ENCODE data around the gene DGKB.

The DGKB gene

GRCh38 chr7:14818871-14819270 is 83.7 kb downstream of the DGKB start:
- DNase-seq, result no peak

GRCh38 chr7:14817829-14818614 is 84.5 kb downstream of the DGKB start:
- no peak for DNase-seq

- DNase-seq, result no peak
These were observed 95.0 kb downstream of the DGKB start for GRCh38 chr7:14807507-14807906.

GRCh38 chr7:14806891-14807290 is 95.7 kb downstream of the DGKB start:
- no peak for DNase-seq

- DNase-seq, result no peak
These were observed 97.3 kb downstream of the DGKB start for GRCh38 chr7:14805105-14805719.

GRCh38 chr7:14800664-14801063 is 101.9 kb downstream of the DGKB start:
- DNase-seq, result no peak

GRCh38 chr7:14793151-14793550 is 109.4 kb downstream of the DGKB start:
- no peak for DNase-seq

- DNase-seq, result no peak
These were observed 115.0 kb downstream of the DGKB start for GRCh38 chr7:14787551-14787950.

- no peak for DNase-seq
These were observed 116.1 kb downstream of the DGKB start for GRCh38 chr7:14786314-14786895.

GRCh38 chr7:14777806-14778205 is 124.7 kb downstream of the DGKB start:
- DNase-seq, result no peak

- DNase-seq, result no peak
These were observed 126.3 kb downstream of the DGKB start for GRCh38 chr7:14776266-14776665.

GRCh38 chr7:14773729-14774271 is 128.8 kb downstream of the DGKB start:
- DNase-seq, result no peak

- DNase-seq, result no peak
These were observed 131.9 kb downstream of the DGKB start for GRCh38 chr7:14770614-14771013.

GRCh38 chr7:14769261-14769660 is 133.3 kb downstream of the DGKB start:
- no peak for DNase-seq

GRCh38 chr7:14767716-14768425 is 134.7 kb downstream of the DGKB start:
- no peak for DNase-seq

- DNase-seq, result no peak
These were observed 135.8 kb downstream of the DGKB start for GRCh38 chr7:14766747-14767146.

- DNase-seq, result no peak
These were observed 136.8 kb downstream of the DGKB start for GRCh38 chr7:14765731-14766130.

- no peak for DNase-seq
These were observed 140.0 kb downstream of the DGKB start for GRCh38 chr7:14762561-14762960.

GRCh38 chr7:14761510-14762296 is 140.8 kb downstream of the DGKB start:
- no peak for DNase-seq

GRCh38 chr7:14760730-14761478 is 141.6 kb downstream of the DGKB start:
- no peak for DNase-seq

- DNase-seq, result no peak
These were observed 142.8 kb downstream of the DGKB start for GRCh38 chr7:14759785-14760184.

GRCh38 chr7:14754631-14755030 is 147.9 kb downstream of the DGKB start:
- no peak for DNase-seq
